Fibroblast of lung (primary cell): ENCODE measurements around the gene P2RX6. TPM values are rescaled to one million over a fixed set of nuclear protein-coding genes. Genes with fewer than 3 reads are reported as not detected.

Experiments used
- DNase-seq, 2 donors: peaks; one replicate each; pipeline versions ENCODE4 v3.0.0 to v3.0.0-alpha.2; 2010; ENCODE audit warnings: low read depth in 2 of 2
- H2AFZ ChIP-seq: 2 replicates; pipeline ENCODE4 v1.5.1; 2012; ENCODE audit warnings: low read length, control low read depth, inconsistent platforms
- H3K27ac ChIP-seq: 2 replicates; pipeline ENCODE4 v1.5.1; 2011; ENCODE audit warnings: low read length, control low read depth; ENCODE audit not compliant: insufficient read depth
- H3K27me3 ChIP-seq: 2 replicates; pipeline ENCODE4 v1.5.1; 2011; ENCODE audit warnings: mild to moderate bottlenecking, low read length; ENCODE audit not compliant: control insufficient read depth, insufficient read depth
- H3K36me3 ChIP-seq: 2 replicates; pipeline ENCODE4 v1.5.1; 2011; ENCODE audit warnings: low read length; ENCODE audit not compliant: control insufficient read depth, insufficient read depth
- H3K4me1 ChIP-seq: 2 replicates; pipeline ENCODE4 v1.5.1; 2011; ENCODE audit warnings: low read length; ENCODE audit not compliant: control insufficient read depth, insufficient read depth; ENCODE audit errors: extremely low read depth
- H3K4me2 ChIP-seq: 2 replicates; pipeline ENCODE4 v1.5.1; 2011; ENCODE audit warnings: low read length, control low read depth; ENCODE audit not compliant: insufficient read depth; ENCODE audit errors: extremely low read depth
- H3K4me3 ChIP-seq, 4 experiments: fragments of 200-600 bp in 1 of 4; sonication (generic) in 1 of 4; replicated peaks in 1 of 4; 2 replicates each; pipeline ENCODE4 v1.5.1; 2011 to 2016; ENCODE audit warnings: low read length in 4 of 4, low read depth in 3 of 4, mild to moderate bottlenecking in 3 of 4, control low read depth in 2 of 4, inconsistent platforms in 1 of 4, mixed read lengths in 1 of 4; ENCODE audit not compliant: insufficient read depth in 1 of 4; ENCODE audit errors: control extremely low read depth in 1 of 4
- H3K79me2 ChIP-seq: 2 replicates; pipeline ENCODE4 v1.5.1; 2012; ENCODE audit warnings: mild to moderate bottlenecking, low read length, inconsistent platforms; ENCODE audit not compliant: control insufficient read depth, insufficient read depth
- H3K9ac ChIP-seq: 2 replicates; pipeline ENCODE4 v1.5.1; 2011; ENCODE audit warnings: mild to moderate bottlenecking, low read length, control low read depth; ENCODE audit not compliant: insufficient read depth
- H3K9me3 ChIP-seq: 2 replicates; pipeline ENCODE4 v1.5.1; 2012; ENCODE audit warnings: low read depth, low read length; ENCODE audit not compliant: control insufficient read depth, insufficient read depth
- H4K20me1 ChIP-seq: 2 replicates; pipeline ENCODE4 v1.5.1; 2011; ENCODE audit warnings: low read length; ENCODE audit not compliant: control insufficient read depth, insufficient read depth; ENCODE audit errors: extremely low read depth
- CTCF ChIP-seq, 2 donors: IDR thresholded peaks in 1 of 2; conservative IDR thresholded peaks in 1 of 2; 1 replicate in 1 of 2; 2 replicates in 1 of 2; pipeline ENCODE4 v1.5.1; 2011 to 2012; ENCODE audit warnings: low read length in 2 of 2, control low read depth in 1 of 2, inconsistent platforms in 1 of 2, low read depth in 1 of 2, mild to moderate bottlenecking in 1 of 2
- EZH2 ChIP-seq: IDR thresholded peaks from 2 replicates; pipeline ENCODE4 v1.5.1; 2012; ENCODE audit warnings: low read length, control low read depth, mild to moderate bottlenecking; ENCODE audit errors: missing control alignments
- polyA plus RNA-seq, 2 donors: library from polyadenylated mRNA; depleted of rRNA in 1 of 2; stranded (reverse) in 1 of 2; unstranded in 1 of 2; fragments of >200 nt; gene quantifications; 2 replicates each; pipeline ENCODE4 v1.2.1, GENCODE V29; 2011 to 2012; ENCODE audit warnings: missing spikeins in 1 of 2
- total RNA-seq: library from RNA; depleted of rRNA; stranded (reverse); fragments of >200 nt; gene quantifications from 2 replicates; pipeline ENCODE4 v1.2.1, GENCODE V29; 2014

P2RX6 gene
- total and polyA plus RNA-seq, 2 donors (not counting 1 experiment from before 2014, with no cell fraction given): 3.6 to 17.8 TPM

DNA sequence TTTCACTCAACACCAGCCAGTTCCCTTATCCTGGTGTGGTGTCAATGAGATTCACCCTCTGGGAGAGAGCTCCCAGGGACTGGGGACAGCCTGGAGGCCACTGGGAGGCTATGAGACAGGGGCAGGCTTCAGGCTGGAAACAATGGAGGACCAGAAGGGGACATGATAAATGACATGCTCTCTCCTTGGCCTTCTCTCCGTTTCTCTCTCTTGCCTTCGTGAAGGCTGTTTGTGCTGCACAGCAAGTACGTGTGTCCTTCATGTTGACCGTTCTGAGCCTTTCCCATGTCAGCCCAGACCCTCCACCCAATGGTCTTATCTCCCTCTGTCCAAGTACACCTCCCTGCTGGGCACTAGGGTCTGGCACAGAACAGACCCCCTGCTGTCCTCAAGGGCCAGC lies 34.4 kb upstream of the P2RX6 start:
- peaks cover 4% of the 10 kb centered on the region for H3K36me3 ChIP-seq
- no peaks in the 10 kb centered on the region for H3K27me3 ChIP-seq
- H3K4me2 ChIP-seq: no peak overlapping the region
- DNase-seq: no peak
- H3K4me1 ChIP-seq: peaks cover 11% of the 10 kb centered on the region
- no peaks in the 10 kb centered on the region for H4K20me1 ChIP-seq
- H2AFZ ChIP-seq: no peak overlapping the region
- H3K4me3 ChIP-seq: no peak overlapping the region
- TF ChIP-seq EZH2 (no peak), CTCF (conservative IDR thresholded peaks at IDR 0.05 in 1 of 2, IDR thresholded peaks at IDR 0.05 in 1 of 2; ENCODE audit: low read depth in 1 of 2, low read length in 2 of 2) (no peak)
- H3K79me2 ChIP-seq: peaks cover 15% of the 10 kb centered on the region
- no peak overlapping the region for H3K9ac ChIP-seq
- peaks cover 2% of the 10 kb centered on the region for H3K9me3 ChIP-seq
- no peak overlapping the region for H3K27ac ChIP-seq

DNA sequence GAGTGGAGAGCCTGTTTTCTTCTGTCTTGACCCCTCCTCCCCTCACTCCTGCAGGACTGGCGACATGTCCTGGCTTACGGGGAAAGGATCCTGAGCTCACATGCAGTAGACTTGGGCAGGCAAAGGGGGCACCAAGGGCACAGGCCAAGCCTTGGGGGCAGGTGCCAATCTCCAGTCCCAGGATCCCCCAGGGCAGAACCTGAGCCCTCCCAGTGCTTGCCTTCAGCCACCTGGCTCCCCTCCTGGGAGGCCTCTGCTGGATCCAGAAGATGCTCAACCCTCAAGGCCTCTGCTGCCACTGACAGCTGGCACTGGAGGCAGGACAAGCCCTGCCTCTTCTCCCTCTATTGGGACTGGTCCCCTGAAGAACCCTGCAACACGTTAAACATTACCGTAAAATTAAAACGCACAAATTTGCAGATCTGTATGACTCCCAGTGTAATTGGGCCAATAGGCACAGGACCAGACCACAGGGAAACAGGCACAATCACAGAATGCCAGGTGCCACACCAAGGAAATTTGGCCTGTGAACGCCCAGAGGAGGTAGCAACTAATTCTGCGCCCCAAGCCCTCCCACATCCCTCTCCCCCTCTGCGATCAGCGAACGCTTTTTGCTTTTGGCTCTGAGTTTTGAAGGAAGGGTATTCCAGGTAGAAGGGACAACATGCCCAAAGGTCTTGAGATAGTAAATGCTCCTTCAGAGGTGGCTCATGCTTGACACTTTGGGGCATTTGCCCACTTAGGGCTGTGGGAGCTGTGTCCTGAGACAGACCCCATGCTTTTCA lies 33.8 kb upstream of the P2RX6 start:
- Histone ChIP-seq H3K36me3 (peaks cover 4% of the 10 kb centered on the region), H3K4me2 (peak overlapping the region; percentile 96), H4K20me1 (no peaks in the 10 kb centered on the region), H3K9ac (peak overlapping the region; percentile 91), H3K27ac (peak overlapping the region; percentile 87), H3K27me3 (no peaks in the 10 kb centered on the region), H3K4me1 (peaks cover 11% of the 10 kb centered on the region), H3K9me3 (peaks cover 2% of the 10 kb centered on the region), H2AFZ (peak overlapping the region; percentile 92), H3K79me2 (peaks cover 15% of the 10 kb centered on the region), H3K4me3 (peak overlapping the region; percentile 82 to 98 (median 90))
- TF ChIP-seq EZH2: no peak
- no peak for TF ChIP-seq CTCF (conservative IDR thresholded peaks at IDR 0.05 in 1 of 2, IDR thresholded peaks at IDR 0.05 in 1 of 2; ENCODE audit: low read depth in 1 of 2, low read length in 2 of 2)
- no peak for DNase-seq

DNA sequence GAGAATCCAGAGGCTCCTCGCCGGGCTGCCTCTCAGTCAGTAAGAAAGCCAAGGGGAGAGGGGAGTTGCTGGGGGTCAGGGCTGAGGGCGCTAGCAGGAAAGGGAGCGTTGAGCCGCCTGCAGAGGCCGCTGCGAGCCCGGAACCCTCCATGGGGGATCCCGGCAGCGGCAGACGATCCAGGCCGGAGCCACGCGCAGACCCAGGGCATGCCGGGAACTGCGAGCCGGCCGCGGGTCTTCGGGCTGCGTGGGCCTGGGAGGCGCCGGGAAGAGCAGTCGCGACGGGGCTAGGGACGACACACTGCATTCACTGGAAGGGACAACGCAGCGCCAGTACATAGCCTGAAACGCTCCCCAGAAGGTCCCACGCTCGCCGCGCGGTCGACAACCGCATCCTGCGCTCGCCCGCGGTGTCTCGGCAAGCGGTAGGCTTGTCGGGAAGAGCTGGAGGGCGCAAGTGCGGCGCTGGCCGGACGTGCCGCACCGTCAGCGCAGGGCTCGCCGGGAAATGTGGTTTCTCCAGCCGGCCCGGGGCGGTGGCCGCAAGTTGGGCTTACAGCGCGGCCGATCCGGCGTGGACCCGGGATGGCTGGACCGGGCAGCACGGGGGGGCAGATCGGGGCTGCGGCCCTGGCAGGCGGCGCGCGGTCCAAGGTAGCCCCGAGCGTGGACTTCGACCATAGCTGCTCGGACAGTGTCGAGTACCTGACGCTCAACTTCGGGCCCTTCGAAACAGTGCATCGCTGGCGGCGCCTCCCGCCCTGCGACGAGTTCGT lies 33.0 kb upstream of the P2RX6 start, which contains the start of gene LZTR1:
Gene LZTR1, plus strand, starts transcription at position 511 of the 776 bp plus-strand sequence. Its CDS starts 75 bp downstream, at position 586.
- H3K4me3 ChIP-seq: peak within 1 kb of the TSS; percentile 86 to 98 (median 94)
- peaks cover 2% of the 10 kb centered on the region for H3K9me3 ChIP-seq
- peak within 1 kb of the TSS; percentile 91 for H3K9ac ChIP-seq
- TF ChIP-seq CTCF (conservative IDR thresholded peaks at IDR 0.05 in 1 of 2, IDR thresholded peaks at IDR 0.05 in 1 of 2; ENCODE audit: low read depth in 1 of 2, low read length in 2 of 2) (peak; percentile 47 to 64), EZH2 (no peak)
- no peaks in the 10 kb centered on the region for H3K27me3 ChIP-seq
- H3K4me2 ChIP-seq: peak within 1 kb of the TSS; percentile 96
- peaks cover 15% of the 10 kb centered on the region for H3K79me2 ChIP-seq
- H3K4me1 ChIP-seq: peaks cover 11% of the 10 kb centered on the region
- H4K20me1 ChIP-seq: no peaks in the 10 kb centered on the region
- H3K36me3 ChIP-seq: peaks cover 4% of the 10 kb centered on the region
- DNase-seq: peak; percentile 82 to 87
- peak within 1 kb of the TSS; percentile 87 for H3K27ac ChIP-seq
- peak within 1 kb of the TSS; percentile 92 for H2AFZ ChIP-seq
